ENCODE results near the gene RAC2.

DNA sequence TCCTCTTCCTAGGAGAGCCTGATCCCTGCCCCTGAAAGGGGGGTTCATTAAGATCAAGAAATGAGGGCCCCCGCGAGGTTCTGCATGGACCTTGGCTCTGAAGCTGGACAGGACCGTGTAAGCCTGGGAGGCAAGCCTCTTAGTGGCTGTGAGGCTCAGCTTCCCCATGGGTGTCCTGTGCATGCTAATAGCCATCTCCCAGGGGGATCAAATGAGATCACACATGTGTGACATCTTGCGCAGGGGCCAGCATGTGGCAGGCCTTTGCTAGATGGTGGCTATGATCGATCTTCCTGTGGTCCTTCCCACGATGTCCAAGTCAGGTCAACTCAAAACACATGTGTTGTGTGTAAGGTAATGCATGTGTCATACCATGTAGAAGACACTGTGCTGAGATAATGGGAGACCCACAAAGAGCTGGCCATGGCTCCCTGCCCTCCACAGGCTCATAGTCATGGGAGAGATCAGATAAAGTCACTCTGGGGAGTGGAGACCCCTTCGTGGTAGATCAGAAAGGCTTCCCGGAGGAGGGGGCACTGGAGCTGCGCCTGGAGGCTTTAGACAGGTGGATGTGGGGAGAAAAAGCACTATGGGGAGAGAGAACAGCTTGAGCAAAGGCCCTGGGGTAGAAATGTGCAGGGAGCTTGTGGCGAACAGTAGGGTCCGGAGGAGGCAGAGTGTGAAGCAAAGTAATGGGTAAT is 3.7 kb downstream of the RAC2 start:
- TF ChIP-seq, protein P1, sequence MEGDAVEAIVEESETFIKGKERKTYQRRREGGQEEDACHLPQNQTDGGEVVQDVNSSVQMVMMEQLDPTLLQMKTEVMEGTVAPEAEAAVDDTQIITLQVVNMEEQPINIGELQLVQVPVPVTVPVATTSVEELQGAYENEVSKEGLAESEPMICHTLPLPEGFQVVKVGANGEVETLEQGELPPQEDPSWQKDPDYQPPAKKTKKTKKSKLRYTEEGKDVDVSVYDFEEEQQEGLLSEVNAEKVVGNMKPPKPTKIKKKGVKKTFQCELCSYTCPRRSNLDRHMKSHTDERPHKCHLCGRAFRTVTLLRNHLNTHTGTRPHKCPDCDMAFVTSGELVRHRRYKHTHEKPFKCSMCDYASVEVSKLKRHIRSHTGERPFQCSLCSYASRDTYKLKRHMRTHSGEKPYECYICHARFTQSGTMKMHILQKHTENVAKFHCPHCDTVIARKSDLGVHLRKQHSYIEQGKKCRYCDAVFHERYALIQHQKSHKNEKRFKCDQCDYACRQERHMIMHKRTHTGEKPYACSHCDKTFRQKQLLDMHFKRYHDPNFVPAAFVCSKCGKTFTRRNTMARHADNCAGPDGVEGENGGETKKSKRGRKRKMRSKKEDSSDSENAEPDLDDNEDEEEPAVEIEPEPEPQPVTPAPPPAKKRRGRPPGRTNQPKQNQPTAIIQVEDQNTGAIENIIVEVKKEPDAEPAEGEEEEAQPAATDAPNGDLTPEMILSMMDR (conservative IDR thresholded peaks at IDR 0.05): no peak
- no peak for TF ChIP-seq EZH2 (IDR thresholded peaks at IDR 0.05; ENCODE audit: low read depth)
